GM19452 (cell line): ENCODE measurements around the gene RAD18.

Experiments
- ATAC-seq: cut with Tn5 transposase; IDR thresholded peaks from one replicate; pipeline ENCODE4 v1.9.1; 2021; ENCODE audit not compliant: unreplicated experiment

RAD18 gene

GRCh38 chr3:8966820-8967348 is 3.6 kb upstream of the RAD18 start:
- ATAC-seq = no peak

- no peak for ATAC-seq
Observed at GRCh38 chr3:8966150-8966819, 3.0 kb upstream of the RAD18 start.

DNA sequence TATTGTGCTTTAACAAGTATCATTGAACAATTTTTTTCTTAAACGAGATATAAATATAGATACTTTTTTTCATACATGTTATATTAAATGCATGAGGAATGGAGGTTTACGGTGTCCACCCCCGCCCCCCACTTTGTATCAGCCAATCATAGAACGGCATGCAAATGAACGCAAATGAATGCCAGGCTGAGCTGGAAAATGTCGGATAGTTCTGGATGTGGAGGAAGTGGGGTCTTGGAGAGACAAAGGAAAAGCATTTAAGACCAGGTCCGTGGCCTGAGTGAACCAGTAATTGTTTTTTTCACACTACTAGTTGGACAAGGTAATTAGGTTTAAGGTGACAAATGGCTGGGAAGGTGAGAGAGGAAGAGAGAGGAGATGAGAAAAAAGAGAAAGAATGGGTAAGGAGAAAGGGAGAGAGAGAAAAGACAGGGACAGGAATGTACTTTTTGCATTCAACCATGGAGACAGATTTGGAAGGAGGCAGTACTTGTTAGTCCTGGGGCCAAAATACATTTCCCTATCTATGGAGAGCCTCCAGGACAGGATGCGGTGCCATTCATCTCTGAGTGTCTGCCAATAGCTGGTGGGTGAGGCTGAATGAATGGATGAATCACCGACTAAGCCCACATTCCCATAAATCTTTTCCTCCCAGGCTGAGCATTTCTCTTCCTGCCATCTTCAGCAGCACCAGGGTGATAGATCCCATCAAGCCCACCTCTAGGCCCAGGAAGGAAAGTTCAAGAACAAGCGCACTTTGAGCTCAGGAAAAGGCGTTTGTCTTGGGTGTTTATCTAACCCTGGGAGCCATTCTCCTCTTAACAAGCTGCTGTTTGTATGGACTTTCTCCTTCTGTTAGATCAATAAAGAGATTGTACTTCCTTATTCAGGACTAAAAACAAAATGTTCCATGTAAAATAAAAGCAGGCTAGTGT is 1.4 kb upstream of the RAD18 start:
- ATAC-seq = no peak

- ATAC-seq = peak; percentile 1
Observed at GRCh38 chr3:8962226-8962861, 928 bp downstream of the RAD18 start.

GRCh38 chr3:8959668-8960067 is 3.6 kb downstream of the RAD18 start:
- ATAC-seq = no peak

- peak; percentile 88 for ATAC-seq
Observed at GRCh38 chr3:8954938-8955763, 8.1 kb downstream of the RAD18 start.

- no peak for ATAC-seq
Observed at GRCh38 chr3:8953313-8953712, 10.0 kb downstream of the RAD18 start.

- ATAC-seq = no peak
Observed at GRCh38 chr3:8952130-8952529, 11.1 kb downstream of the RAD18 start.

DNA sequence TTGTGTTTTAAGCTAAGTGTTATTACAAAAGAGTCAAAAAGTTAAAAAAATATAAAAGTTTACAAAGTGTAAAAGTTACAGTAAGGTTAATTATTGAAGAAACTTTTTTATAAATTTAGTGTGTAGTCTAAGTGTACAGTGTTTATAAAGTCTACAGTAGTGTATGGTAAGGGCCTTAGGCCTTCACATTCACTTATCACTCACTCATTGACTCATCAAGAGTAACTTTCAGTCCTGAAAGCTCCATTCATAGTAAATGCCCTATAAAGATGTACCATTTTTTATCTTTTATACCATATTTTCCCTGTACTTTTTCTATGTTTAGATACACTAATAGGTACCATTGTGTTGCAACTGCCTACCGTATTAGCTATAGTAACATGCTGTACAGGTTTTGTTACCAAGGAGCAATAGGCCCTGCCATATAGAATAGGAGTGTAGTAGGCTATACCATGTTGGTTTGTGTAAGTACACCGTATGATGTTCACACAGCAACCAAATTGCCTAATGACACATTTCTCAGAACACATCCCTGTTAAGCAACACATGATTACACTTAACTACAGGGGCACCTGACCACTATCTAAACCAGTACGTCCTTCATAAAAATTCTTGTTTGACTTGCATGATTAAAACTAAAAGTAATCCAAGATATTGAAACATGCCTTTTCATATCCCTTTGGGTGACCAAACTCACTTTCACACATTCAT is 17.2 kb downstream of the RAD18 start:
- ATAC-seq = no peak

GRCh38 chr3:8942746-8943488 is 20.4 kb downstream of the RAD18 start:
- ATAC-seq = no peak

GRCh38 chr3:8942115-8942514 is 21.2 kb downstream of the RAD18 start:
- no peak for ATAC-seq

- ATAC-seq = no peak
Observed at GRCh38 chr3:8938021-8938420, 25.3 kb downstream of the RAD18 start.

- no peak for ATAC-seq
Observed at GRCh38 chr3:8937064-8938020, 25.9 kb downstream of the RAD18 start.

DNA sequence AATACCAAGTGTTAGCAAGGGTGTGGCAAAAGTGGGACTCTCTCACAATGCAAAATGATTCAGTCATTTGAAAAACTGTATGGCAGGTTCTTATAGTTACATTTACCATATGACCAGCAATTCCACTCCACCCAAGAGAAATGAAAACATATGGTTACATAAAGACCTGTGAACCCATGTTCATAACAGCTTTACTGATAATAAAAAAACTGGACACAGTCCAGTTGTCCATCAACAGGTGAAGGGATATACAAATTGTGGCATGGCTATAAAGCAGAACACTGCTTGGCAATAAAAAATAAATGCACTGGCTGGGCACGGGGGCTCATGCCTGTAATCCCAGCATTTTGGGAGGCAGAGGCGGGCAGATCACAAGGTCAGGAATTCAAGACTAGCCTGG is 30.8 kb downstream of the RAD18 start:
- no peak for ATAC-seq

DNA sequence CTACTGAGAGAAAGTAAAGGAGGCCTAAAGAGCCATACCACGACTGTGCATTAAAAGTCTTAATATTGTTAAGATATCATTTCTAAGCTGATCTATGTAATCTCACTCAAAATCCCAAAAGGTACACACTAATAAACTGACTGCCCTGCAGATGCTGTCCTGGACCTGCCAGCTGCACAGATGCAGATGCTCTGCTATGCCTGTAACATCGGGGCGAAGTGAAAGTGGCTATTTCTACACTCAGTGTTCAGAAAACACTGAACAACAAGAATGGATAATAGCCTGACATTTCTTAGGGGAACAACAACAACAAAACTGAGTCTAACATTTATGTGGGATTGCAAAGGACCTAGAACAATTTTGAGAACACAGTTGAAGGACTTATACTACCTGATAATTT is 31.9 kb downstream of the RAD18 start:
- no peak for ATAC-seq

- no peak for ATAC-seq
Observed at GRCh38 chr3:8929860-8930259, 33.4 kb downstream of the RAD18 start.

- no peak for ATAC-seq
Observed at GRCh38 chr3:8914491-8914890, 48.8 kb downstream of the RAD18 start.

- ATAC-seq = no peak
Observed at GRCh38 chr3:8911781-8912180, 51.5 kb downstream of the RAD18 start.
